Activated CD4-positive, alpha-beta T cell treated with anti-CD3 and anti-CD28 coated beads, Interleukin-2, amount 50 U/mL, for 4 hours (primary cell): Measurements from ENCODE around the gene NRIP1.

Experiments
- DNase-seq, 2 experiments: peaks; one replicate each; pipeline ENCODE4 v3.0.0-alpha.2; 2020

NRIP1 gene, protein sequence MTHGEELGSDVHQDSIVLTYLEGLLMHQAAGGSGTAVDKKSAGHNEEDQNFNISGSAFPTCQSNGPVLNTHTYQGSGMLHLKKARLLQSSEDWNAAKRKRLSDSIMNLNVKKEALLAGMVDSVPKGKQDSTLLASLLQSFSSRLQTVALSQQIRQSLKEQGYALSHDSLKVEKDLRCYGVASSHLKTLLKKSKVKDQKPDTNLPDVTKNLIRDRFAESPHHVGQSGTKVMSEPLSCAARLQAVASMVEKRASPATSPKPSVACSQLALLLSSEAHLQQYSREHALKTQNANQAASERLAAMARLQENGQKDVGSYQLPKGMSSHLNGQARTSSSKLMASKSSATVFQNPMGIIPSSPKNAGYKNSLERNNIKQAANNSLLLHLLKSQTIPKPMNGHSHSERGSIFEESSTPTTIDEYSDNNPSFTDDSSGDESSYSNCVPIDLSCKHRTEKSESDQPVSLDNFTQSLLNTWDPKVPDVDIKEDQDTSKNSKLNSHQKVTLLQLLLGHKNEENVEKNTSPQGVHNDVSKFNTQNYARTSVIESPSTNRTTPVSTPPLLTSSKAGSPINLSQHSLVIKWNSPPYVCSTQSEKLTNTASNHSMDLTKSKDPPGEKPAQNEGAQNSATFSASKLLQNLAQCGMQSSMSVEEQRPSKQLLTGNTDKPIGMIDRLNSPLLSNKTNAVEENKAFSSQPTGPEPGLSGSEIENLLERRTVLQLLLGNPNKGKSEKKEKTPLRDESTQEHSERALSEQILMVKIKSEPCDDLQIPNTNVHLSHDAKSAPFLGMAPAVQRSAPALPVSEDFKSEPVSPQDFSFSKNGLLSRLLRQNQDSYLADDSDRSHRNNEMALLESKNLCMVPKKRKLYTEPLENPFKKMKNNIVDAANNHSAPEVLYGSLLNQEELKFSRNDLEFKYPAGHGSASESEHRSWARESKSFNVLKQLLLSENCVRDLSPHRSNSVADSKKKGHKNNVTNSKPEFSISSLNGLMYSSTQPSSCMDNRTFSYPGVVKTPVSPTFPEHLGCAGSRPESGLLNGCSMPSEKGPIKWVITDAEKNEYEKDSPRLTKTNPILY (N-terminal part only)

DNA sequence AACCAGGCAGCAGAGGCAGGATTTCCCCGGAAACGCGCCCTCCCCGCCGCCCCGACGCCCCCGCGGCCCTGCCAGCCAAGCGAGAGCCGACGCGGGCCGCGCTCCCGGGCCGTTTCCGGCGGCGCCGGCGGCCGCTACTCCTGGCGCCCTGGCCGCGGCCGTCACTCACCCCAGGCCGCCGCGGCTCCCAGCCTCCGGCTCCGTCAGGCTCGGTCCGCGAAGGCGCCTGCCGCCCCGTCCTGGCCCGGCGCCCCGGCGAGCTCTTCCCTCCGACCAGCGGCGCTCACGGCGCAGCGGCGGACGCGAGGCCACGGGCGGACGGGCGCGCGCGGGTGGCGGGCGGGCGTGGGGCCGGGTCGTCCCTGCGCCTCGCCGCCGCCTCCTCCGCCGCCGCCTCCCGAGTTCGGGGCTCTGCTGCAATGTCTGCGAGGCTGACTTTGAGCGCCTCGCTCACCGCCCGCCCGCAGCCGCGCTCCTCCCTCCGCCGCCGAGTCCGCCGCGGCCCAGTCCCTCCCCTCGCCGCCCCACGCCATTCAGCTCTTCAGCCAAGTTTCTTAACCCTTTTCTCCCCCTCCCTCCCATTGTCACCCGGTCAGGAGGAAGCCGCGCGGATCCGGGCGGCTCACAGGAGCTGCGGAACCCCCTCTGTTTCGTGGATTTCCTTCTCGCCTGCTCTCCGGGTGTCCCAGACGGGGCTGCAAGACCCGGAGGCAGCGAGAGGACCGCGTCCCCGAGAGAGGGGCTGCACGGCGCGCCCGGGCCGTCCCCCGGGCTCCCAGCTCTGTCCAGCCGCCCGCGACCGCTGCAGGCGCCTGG, at the start of gene NRIP1:
Gene NRIP1 (minus strand): TSS at position 425 of the 816 bp plus-strand sequence. CDS start 96,808 bp downstream, outside the sequence.
- peak; percentile 77 for DNase-seq

DNA sequence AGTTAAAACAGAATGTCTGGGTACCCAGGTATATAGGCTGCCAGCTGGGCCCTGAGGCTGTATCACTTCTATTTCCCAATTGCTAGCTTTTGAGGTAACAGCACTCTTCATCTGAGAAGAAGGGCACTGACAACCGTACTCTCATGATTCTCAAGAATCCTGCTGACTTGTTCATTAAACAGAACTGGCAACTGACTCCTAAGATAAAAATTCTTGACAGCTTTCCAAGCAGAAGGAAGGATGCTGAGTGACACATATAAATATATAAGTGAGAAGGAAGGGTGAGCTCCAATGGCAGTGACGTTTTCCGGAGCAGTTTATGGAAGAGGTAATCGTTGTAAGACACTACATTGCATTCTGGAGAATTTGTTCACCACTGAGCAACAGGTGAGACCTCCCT, 48.1 kb upstream of the NRIP1 start:
- DNase-seq = no peak

DNA sequence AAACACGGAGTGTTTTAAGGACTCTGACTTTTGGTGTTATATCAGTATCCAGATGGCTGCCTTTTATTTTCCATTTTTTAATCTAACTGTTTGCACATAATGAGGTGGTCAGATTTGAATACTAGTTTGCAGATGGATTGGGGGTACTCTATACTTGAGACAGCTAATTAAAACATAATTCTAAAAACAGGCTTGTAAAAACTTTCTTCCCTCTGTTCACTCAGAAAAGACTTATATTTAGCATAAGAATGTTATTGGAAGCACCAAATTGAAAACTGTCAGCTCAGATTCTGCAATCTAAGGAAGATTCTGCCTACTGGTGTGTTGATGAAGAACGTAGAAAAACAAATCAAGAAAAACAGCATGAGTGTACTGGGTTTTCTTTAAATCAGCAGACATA, 44.0 kb upstream of the NRIP1 start:
- DNase-seq = no peak

DNA sequence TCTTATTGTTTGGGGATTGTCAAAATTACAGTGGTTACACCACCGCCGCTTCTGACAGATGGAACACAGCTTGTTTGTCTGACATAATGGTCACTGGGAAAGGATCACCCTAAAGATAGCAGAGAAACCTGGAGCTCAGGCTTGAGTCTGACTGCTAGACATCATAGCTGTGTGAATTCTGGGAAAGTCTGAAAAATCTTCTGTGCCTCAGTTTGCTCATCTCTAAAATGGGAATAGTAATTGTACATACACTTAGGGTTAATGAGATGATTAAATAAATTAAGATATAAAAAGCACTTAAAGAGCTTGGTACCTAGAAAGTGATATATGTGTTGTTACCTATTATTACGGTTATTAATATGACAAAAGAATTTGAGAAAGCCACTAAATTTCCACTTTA, 39.7 kb upstream of the NRIP1 start:
- DNase-seq = no peak

DNA sequence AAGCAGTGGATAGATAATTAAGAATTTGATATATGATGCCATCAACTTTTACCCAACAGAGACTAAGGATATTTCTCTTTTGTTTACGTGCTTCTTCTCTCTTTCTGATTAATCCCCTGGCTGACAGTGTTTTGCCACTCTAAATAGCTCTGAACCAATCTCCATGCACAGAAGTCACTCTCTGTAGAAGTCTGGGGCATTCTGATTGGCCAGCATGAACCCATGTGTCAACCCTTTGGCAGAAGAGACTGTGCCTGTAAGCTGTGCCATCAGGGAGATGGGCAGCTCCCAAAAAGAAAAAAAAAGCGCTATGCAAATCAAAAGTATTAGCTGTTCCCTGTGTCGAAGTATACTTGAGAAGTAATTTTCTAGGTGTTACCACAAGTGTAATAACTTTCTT, 34.1 kb upstream of the NRIP1 start:
- no peak for DNase-seq

DNA sequence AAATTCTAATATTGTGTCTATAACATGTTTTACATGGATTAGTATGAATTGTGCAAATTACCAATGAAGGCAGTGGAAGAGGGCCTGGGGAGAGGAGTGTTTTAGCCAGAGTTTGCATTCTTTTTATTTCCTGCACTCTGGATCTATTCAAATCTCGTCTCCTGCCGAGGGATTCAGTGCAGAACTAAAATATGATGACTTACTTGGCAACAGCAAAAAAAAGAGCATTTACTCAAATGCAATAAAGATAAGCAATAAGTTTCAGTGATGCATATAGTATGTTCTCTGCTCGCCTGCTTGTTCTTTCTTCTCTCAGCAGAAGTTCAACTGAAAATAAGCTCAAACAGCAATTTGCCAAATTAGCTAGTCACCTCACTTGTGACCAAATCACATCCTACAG, 33.4 kb upstream of the NRIP1 start:
- no peak for DNase-seq

DNA sequence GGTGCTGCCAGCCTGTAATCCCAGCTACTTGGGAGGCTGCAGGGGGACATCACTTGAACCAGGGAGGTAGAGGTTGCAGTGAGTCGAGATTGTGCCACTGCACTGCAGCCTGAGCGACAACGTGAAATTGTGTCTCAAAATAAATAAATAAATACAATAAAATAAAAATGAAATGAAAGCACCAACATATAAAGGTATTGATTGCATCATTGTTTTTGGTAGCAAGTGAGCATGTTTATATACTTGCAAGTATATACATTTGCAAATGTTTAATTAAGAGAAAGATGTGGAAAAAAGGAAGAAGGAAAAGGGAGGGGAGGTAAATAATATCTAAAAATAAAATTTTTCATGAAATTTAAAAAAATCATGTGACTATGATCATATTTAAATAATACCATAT, 32.8 kb upstream of the NRIP1 start:
- DNase-seq = no peak

GRCh38 chr21:15096146-15096545, 31.3 kb upstream of the NRIP1 start:
- no peak for DNase-seq

GRCh38 chr21:15095326-15095725, 30.5 kb upstream of the NRIP1 start:
- no peak for DNase-seq

- DNase-seq = no peak
Observed at GRCh38 chr21:15094706-15095105, 29.9 kb upstream of the NRIP1 start.

DNA sequence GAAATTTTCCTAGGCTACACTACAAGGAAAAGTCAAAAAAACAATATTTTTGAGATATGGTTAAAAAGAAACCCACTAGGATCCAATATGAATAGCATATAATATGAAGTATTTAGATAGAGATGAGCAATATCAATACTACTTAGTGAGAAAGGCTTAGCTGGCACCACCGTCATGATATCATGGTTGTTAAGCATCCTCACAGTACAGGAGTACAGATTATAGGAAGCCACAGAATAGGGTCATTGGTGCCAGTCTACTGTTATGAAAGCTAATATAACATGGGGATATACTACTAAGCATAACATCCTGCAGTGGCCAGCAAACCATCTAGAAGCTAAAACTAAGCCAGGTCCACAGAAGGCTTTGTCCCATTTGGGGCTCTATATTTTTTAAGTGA, 28.4 kb upstream of the NRIP1 start:
- no peak for DNase-seq

DNA sequence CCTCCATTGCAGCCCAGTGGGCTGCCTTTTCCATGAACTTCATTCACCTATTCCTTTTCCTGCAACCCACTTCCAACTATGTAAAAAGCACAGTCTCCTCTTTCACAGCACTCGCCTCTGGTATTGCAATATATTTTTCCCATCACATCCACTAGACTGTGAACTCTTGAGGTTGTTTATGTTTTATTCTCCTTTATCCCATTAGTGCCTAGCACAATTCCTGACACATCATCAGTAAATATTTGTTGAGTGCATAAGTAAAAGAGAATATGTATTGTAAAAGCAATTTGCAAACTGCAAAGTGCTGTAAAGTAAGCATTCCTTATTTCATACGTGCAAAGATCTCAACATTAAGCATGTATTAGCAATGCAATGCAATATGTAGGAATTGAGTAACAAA, 27.9 kb upstream of the NRIP1 start:
- no peak for DNase-seq

DNA sequence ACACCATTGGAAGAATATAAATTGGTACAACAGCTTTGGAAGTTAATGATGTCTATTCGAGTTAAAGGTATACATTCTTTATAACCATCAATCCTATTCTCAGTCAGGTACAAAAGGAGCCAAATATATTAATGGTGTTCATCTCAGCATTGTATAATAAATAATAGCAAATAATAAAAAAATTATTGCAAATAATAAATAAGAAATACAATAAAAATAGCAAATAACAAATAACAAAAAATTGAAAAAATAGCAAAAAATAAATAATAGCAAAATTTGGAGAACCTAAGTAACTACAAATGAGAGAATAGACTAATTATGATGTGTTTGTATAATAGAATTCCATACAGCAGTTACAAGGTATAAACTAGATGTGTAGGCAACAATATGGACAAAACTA, 25.6 kb upstream of the NRIP1 start:
- DNase-seq = no peak

DNA sequence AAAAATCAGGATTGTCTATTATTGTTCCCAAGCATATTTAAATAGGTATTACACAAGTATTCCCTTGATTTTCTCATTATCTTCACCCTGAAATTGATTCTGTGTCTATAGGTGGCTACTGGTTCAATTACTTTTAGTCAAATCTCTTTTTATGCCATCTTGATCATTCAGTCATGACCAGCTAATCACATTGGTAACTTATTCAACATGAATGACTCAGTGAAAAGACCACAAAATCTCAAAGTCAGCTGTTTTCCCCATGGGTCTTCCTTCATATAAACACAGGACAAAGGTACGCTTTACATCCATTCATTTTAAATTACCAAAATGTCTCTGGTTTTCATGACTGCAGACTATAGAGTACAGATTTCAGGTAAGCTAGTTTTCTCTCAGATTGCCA, 23.7 kb upstream of the NRIP1 start:
- no peak for DNase-seq

- no peak for DNase-seq
Observed at GRCh38 chr21:15084668-15085067, 19.9 kb upstream of the NRIP1 start.

GRCh38 chr21:15080526-15080925, 15.7 kb upstream of the NRIP1 start:
- DNase-seq = no peak

GRCh38 chr21:15079269-15079668, 14.5 kb upstream of the NRIP1 start:
- no peak for DNase-seq

DNA sequence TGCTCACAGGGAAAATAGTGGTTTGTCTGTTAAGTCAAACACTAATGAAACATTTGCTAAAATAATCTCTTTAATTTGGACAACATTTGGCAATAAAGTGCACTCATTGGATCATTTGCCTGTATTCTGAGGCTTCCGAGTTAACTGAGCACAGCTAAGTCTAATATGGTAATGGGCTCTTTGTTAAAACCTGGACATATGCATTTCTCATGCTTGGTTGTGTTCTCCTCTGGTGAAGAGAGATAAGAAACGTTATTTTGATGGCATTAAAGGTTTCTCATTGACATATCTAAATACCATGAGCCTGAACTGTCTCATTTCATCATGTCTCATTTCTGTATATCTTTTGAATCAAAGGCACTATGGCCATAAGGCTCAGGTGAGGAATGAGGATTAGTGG, 13.4 kb upstream of the NRIP1 start:
- no peak for DNase-seq

DNA sequence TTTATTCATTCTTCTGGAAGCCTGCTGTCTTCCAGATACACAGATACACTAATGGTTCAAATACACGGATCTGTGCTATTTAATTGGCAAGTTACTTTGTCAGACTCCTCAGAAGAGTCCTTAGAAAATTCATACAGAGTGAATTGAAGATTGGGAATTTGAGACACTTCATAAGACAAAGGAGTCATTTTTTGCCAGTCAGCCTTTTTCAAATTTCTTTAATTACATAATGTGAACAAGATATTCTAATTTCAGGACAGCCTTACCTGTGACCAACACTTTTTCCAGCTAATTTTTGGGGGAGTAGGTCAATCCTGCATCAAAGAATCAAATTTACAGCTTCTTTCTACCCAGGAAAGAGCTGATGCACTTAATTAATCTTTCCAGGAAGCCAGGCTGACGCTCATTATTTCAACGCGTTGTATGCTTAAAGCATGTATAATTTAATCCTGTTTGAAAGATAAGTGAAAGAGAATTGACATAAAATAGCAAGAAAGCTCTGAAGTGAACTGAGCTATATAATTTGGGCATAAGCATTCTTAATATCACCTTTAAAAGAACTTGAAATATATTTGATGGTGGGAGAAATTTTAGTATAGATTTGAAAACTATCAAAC, 12.8 kb upstream of the NRIP1 start:
- DNase-seq = no peak

GRCh38 chr21:15076730-15077129, 11.9 kb upstream of the NRIP1 start:
- DNase-seq = no peak

DNA sequence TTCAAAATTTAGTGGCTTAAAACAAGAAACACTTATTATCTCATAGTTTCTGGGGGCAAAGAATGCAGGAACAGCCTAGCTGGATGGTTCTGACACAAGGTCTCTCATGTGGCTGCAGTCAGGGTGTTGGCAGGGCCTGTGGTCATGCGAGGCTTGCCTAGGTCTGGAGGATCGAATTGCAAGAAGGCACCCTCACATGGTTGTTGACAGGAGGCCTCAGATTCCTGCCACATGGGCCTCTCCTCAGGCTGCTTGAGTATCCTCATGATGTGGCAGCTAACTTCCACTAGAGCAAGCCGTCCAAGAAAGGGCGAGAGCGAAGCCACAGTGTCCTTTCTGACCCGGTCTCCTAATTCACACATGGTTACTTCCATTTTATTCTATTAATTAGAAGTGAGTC, 6.2 kb upstream of the NRIP1 start:
- DNase-seq = no peak

DNA sequence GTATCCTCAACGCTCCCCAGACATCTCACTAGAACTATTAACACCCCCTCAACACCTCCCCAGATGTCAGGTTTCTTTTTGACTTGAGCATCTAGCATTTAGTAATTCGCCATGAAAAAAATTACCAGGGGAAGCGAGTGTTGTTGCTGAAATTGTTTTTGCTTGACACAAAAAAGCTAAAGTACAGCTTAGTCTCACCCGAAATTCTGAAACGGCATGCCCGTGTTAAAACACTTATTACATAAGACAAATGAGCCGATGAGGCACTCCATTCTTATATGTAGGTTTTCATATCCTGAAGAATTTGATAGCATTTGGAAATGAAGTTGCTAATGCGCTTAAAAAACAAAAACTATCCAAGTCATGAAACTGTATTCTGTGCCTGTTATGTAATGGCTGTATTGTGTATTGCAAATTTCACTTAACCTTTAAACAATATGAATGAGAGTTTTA, 1.3 kb upstream of the NRIP1 start:
- no peak for DNase-seq
